ENCODE data around the gene TAF5.
"Not testable (repeated sequence)": the region's sequence is repeated elsewhere in the genome, so short reads cannot be mapped to it uniquely, and the experiment has no call there.

TAF5 gene

GRCh38 chr10:103416436-103417147 is 48.8 kb downstream of the TAF5 start:
- peak; percentile 26 for DNase-seq (ENCODE audit: extremely low read depth, insufficient read length)
- peak; percentile 53 for TF ChIP-seq CTCF (IDR thresholded peaks at IDR 0.05; ENCODE audit: insufficient read depth, low read length, poor library complexity, severe bottlenecking)
- H3K4me3 ChIP-seq (replicated peaks; ENCODE audit: low read depth, low read length), result no peak overlapping the region
- peaks cover 64% of the 10 kb centered on the region for H3K36me3 ChIP-seq (ENCODE audit: control insufficient read depth, insufficient read depth, low read length)
- H3K27me3 ChIP-seq (replicated peaks; ENCODE audit: control insufficient read depth, insufficient read depth, low read length), result no peaks in the 10 kb centered on the region

GRCh38 chr10:103417148-103417469 is 49.3 kb downstream of the TAF5 start:
- H3K4me3 ChIP-seq (replicated peaks; ENCODE audit: low read depth, low read length); H3K27me3 ChIP-seq (replicated peaks; ENCODE audit: control insufficient read depth, insufficient read depth, low read length); DNase-seq (ENCODE audit: extremely low read depth, insufficient read length): not testable (repeated sequence)
- H3K36me3 ChIP-seq (ENCODE audit: control insufficient read depth, insufficient read depth, low read length), result peaks cover 64% of the 10 kb centered on the region

GRCh38 chr10:103417601-103418000 is 49.8 kb downstream of the TAF5 start:
- no peak for TF ChIP-seq CTCF (IDR thresholded peaks at IDR 0.05; ENCODE audit: insufficient read depth, low read length, poor library complexity, severe bottlenecking)
- Histone ChIP-seq H3K27me3 (replicated peaks; ENCODE audit: control insufficient read depth, insufficient read depth, low read length) (no peaks in the 10 kb centered on the region), H3K4me3 (replicated peaks; ENCODE audit: low read depth, low read length) (no peak overlapping the region), H3K36me3 (ENCODE audit: control insufficient read depth, insufficient read depth, low read length) (peaks cover 67% of the 10 kb centered on the region)
- no peak for DNase-seq (ENCODE audit: extremely low read depth, insufficient read length)

GRCh38 chr10:103419101-103419500 is 51.3 kb downstream of the TAF5 start:
- H3K27me3 ChIP-seq (replicated peaks; ENCODE audit: control insufficient read depth, insufficient read depth, low read length), result no peaks in the 10 kb centered on the region
- TF ChIP-seq CTCF (IDR thresholded peaks at IDR 0.05; ENCODE audit: insufficient read depth, low read length, poor library complexity, severe bottlenecking), result no peak
- H3K4me3 ChIP-seq (replicated peaks; ENCODE audit: low read depth, low read length), result no peak overlapping the region
- H3K36me3 ChIP-seq (ENCODE audit: control insufficient read depth, insufficient read depth, low read length), result peaks cover 63% of the 10 kb centered on the region
- no peak for DNase-seq (ENCODE audit: extremely low read depth, insufficient read length)

GRCh38 chr10:103423748-103424147 is 56.0 kb downstream of the TAF5 start:
- Histone ChIP-seq H3K36me3 (ENCODE audit: control insufficient read depth, insufficient read depth, low read length) (peaks cover 48% of the 10 kb centered on the region), H3K4me3 (replicated peaks; ENCODE audit: low read depth, low read length) (no peak overlapping the region), H3K27me3 (replicated peaks; ENCODE audit: control insufficient read depth, insufficient read depth, low read length) (no peaks in the 10 kb centered on the region)
- no peak for DNase-seq (ENCODE audit: extremely low read depth, insufficient read length)
- no peak for TF ChIP-seq CTCF (IDR thresholded peaks at IDR 0.05; ENCODE audit: insufficient read depth, low read length, poor library complexity, severe bottlenecking)

- Histone ChIP-seq H3K4me3 (replicated peaks; ENCODE audit: low read depth, low read length) (no peak overlapping the region), H3K27me3 (replicated peaks; ENCODE audit: control insufficient read depth, insufficient read depth, low read length) (no peaks in the 10 kb centered on the region), H3K36me3 (ENCODE audit: control insufficient read depth, insufficient read depth, low read length) (peaks cover 38% of the 10 kb centered on the region)
- TF ChIP-seq CTCF (IDR thresholded peaks at IDR 0.05; ENCODE audit: insufficient read depth, low read length, poor library complexity, severe bottlenecking), result no peak
- no peak for DNase-seq (ENCODE audit: extremely low read depth, insufficient read length)
Measured at GRCh38 chr10:103427866-103428265, 60.1 kb downstream of the TAF5 start.
